GM23338 (cell line): Measurements from ENCODE around the gene DYNC2H1. TPM values are rescaled to one million over a fixed set of nuclear protein-coding genes. Genes with fewer than 3 reads are reported as not detected.

Source experiments
- ATAC-seq: fragments of 200-7000 bp; cut with Tn5 transposase; 3 replicates; pipeline ENCODE4 v1.9.1; 2020
- DNase-seq: peaks from one replicate; pipeline ENCODE4 v3.0.0-alpha.2; 2015; ENCODE audit warnings: low spot score
- H2AFZ ChIP-seq: fragments of 200-600 bp; sonication (generic); 2 replicates; pipeline ENCODE4 v1.8.0; 2016; ENCODE audit warnings: antibody characterized with exemption, mild to moderate bottlenecking, moderate library complexity
- H3F3A ChIP-seq: fragments of 200-600 bp; sonication (generic); replicated peaks from 2 replicates; pipeline ENCODE4 v1.8.0; 2017; ENCODE audit warnings: antibody characterized with exemption, mixed run types, low read depth
- H3K27ac ChIP-seq: fragments of 200-600 bp; sonication (generic); 2 replicates; pipeline ENCODE4 v1.6.1; 2016; ENCODE audit warnings: low read depth
- H3K27me3 ChIP-seq: fragments of 200-600 bp; sonication (generic); 2 replicates; pipeline ENCODE4 v1.8.0; 2016; ENCODE audit warnings: mild to moderate bottlenecking, mixed run types, moderate library complexity; ENCODE audit not compliant: insufficient read depth
- H3K36me3 ChIP-seq: fragments of 200-600 bp; sonication (generic); 2 replicates; pipeline ENCODE4 v1.8.0; 2016; ENCODE audit warnings: mild to moderate bottlenecking; ENCODE audit not compliant: insufficient read depth
- H3K4me1 ChIP-seq: fragments of 200-600 bp; sonication (generic); 2 replicates; pipeline ENCODE4 v1.8.0; 2016; ENCODE audit warnings: mild to moderate bottlenecking, moderate library complexity; ENCODE audit not compliant: insufficient read depth
- H3K4me2 ChIP-seq: fragments of 200-600 bp; sonication (generic); 2 replicates; pipeline ENCODE4 v1.7.1; 2017; ENCODE audit warnings: mixed run types
- H3K4me3 ChIP-seq: fragments of 200-600 bp; sonication (generic); 2 replicates; pipeline ENCODE4 v1.6.1; 2016; ENCODE audit warnings: mixed run types
- H3K79me2 ChIP-seq: fragments of 200-600 bp; sonication (generic); replicated peaks from 2 replicates; pipeline ENCODE4 v1.8.0; 2017; ENCODE audit warnings: mild to moderate bottlenecking; ENCODE audit not compliant: insufficient read depth
- H3K9me2 ChIP-seq: fragments of 200-600 bp; sonication (generic); 2 replicates; pipeline ENCODE4 v1.8.0; 2017; ENCODE audit not compliant: insufficient read depth
- H4K20me1 ChIP-seq: fragments of 200-600 bp; sonication (generic); replicated peaks from 2 replicates; pipeline ENCODE4 v1.8.0; 2017; ENCODE audit warnings: mild to moderate bottlenecking; ENCODE audit not compliant: insufficient read depth
- H3K27ac Mint-ChIP-seq: 2 replicates; pipeline ENCODE4 v1.8.0; 2020; ENCODE audit warnings: inconsistent platforms, mild to moderate bottlenecking, moderate library complexity, mixed read lengths
- H3K27me3 Mint-ChIP-seq: 3 replicates; pipeline ENCODE4 v1.8.0; 2022; ENCODE audit warnings: low read depth, mild to moderate bottlenecking, moderate library complexity, mixed read lengths, inconsistent platforms; ENCODE audit not compliant: insufficient read depth, poor library complexity
- H3K36me3 Mint-ChIP-seq: 3 replicates; pipeline ENCODE4 v1.8.0; 2021; ENCODE audit warnings: low read depth, mild to moderate bottlenecking, inconsistent platforms, moderate library complexity, mixed read lengths
- H3K4me1 Mint-ChIP-seq: 3 replicates; pipeline ENCODE4 v1.8.0; 2020; ENCODE audit warnings: mild to moderate bottlenecking, inconsistent platforms, mixed read lengths
- H3K4me3 Mint-ChIP-seq: 3 replicates; pipeline ENCODE4 v1.8.0; 2021; ENCODE audit warnings: moderate library complexity, mild to moderate bottlenecking, inconsistent platforms, mixed read lengths
- H3K9me3 Mint-ChIP-seq: 3 replicates; pipeline ENCODE4 v1.8.0; 2020; ENCODE audit warnings: moderate library complexity, mild to moderate bottlenecking, inconsistent platforms, mixed read lengths
- ETS1 ChIP-seq: IDR thresholded peaks from 2 replicates; pipeline ENCODE4 v1.6.1; 2016; ENCODE audit warnings: antibody characterized with exemption
- EZH2 ChIP-seq: fragments of 200-600 bp; sonication (generic); IDR thresholded peaks from one replicate; pipeline ENCODE4 v1.8.0; 2017; ENCODE audit warnings: antibody characterized with exemption, mild to moderate bottlenecking, low read depth; ENCODE audit not compliant: unreplicated experiment
- EZH2phosphoT487 ChIP-seq: fragments of 200-600 bp; sonication (generic); IDR thresholded peaks from one replicate; pipeline ENCODE4 v1.8.1; 2018; ENCODE audit warnings: antibody characterized with exemption; ENCODE audit not compliant: unreplicated experiment
- POLR2AphosphoS5 ChIP-seq: IDR thresholded peaks from 2 replicates; pipeline ENCODE4 v1.6.1; 2016; ENCODE audit warnings: antibody characterized with exemption, low read depth
- STAT1 ChIP-seq: IDR thresholded peaks from one replicate; pipeline ENCODE4 v1.6.1; 2016; ENCODE audit warnings: antibody characterized with exemption; ENCODE audit not compliant: unreplicated experiment
- ZNF114 ChIP-seq: fragments of 250-450 bp; sonication (Bioruptor Pico); IDR thresholded peaks from 2 replicates; pipeline ENCODE4 v1.5.0; 2020; ENCODE audit warnings: mild to moderate bottlenecking, moderate library complexity
- ZNF331 ChIP-seq: fragments of 250-450 bp; sonication (Bioruptor Pico); IDR thresholded peaks from 2 replicates; pipeline ENCODE4 v1.5.0; 2020; ENCODE audit warnings: low read depth, mild to moderate bottlenecking, moderate library complexity
- ZNF462 ChIP-seq: fragments of 250-450 bp; sonication (Bioruptor Pico); IDR thresholded peaks from 2 replicates; pipeline ENCODE4 v1.5.0; 2020; ENCODE audit warnings: mild to moderate bottlenecking, moderate library complexity
- polyA plus RNA-seq: library from polyadenylated mRNA; unstranded; fragments of >200 nt; fragmentation: Nextera tagmentation; extraction: Ambion mirVana; gene quantifications from 2 replicates; pipeline ENCODE4 v1.2.1, GENCODE V29; 2016
- total RNA-seq: library from RNA; depleted of rRNA; stranded (reverse); fragments of >200 nt; shearing (Covaris generic); gene quantifications from 2 replicates; pipeline ENCODE4 v1.2.3, GENCODE V29; 2014
- TF ChIP-seq, protein P1 (sequence below): IDR thresholded peaks from one replicate; pipeline ENCODE4 v1.6.1; 2018; ENCODE audit warnings: antibody characterized with exemption; ENCODE audit not compliant: unreplicated experiment

Gene DYNC2H1
- total and polyA plus RNA-seq, 2 experiments from 2014 or later: 19.3 to 22.5 TPM

DNA sequence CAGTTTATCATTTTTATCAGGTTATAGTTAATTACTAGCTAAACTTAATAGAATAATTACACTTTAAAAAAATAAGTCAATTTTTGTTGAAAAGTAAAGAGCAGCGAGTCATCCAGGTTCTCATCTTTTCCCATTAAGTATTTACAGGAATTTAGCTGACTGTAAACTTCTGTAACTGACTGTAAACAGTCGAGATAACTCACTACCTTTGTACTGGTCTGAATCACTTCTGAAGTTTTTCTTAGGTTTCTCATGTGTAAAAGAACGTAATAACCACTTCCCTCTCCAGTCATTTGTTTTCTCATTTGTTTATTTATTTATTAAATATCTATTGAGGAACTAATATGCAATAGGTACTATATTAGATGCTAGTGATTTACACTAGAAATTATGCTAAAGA lies 270.8 kb downstream of the DYNC2H1 start:
- no peak overlapping the region for H3K4me3 Mint-ChIP-seq
- H3K9me2 ChIP-seq: no peaks in the 10 kb centered on the region
- no peaks in the 10 kb centered on the region for H3K4me1 ChIP-seq
- H3K4me2 ChIP-seq: no peak overlapping the region
- H3F3A ChIP-seq: no peaks in the 10 kb centered on the region
- no peaks in the 10 kb centered on the region; the same call in 1 of the 2 replicates for H3K36me3 ChIP-seq
- DNase-seq: no peak
- no peaks in the 10 kb centered on the region for H3K27me3 Mint-ChIP-seq
- H3K4me3 ChIP-seq: no peak overlapping the region
- peaks cover 15% of the 10 kb centered on the region for H3K36me3 Mint-ChIP-seq
- H3K79me2 ChIP-seq: no peaks in the 10 kb centered on the region
- H3K27me3 ChIP-seq: no peaks in the 10 kb centered on the region
- no peak overlapping the region for H3K27ac Mint-ChIP-seq
- no peak overlapping the region for H3K27ac ChIP-seq
- no peaks in the 10 kb centered on the region for H4K20me1 ChIP-seq
- no peak for ATAC-seq
- no peak overlapping the region for H2AFZ ChIP-seq
- TF ChIP-seq ETS1 (no peak), ZNF331 (CRISPR knock-in tag) (no peak)
- peaks cover 16% of the 10 kb centered on the region for H3K9me3 Mint-ChIP-seq
- H3K4me1 Mint-ChIP-seq: no peaks in the 10 kb centered on the region

GRCh38 chr11:103384652-103385051 lies 275.4 kb downstream of the DYNC2H1 start:
- H3K9me3 Mint-ChIP-seq: peaks cover 7% of the 10 kb centered on the region; the same call in 2 of the 3 replicates
- H3K27me3 Mint-ChIP-seq: no peaks in the 10 kb centered on the region
- Histone ChIP-seq H4K20me1 (no peaks in the 10 kb centered on the region), H2AFZ (no peak overlapping the region), H3K9me2 (no peaks in the 10 kb centered on the region), H3K4me2 (no peak overlapping the region), H3F3A (no peaks in the 10 kb centered on the region), H3K4me1 (no peaks in the 10 kb centered on the region), H3K27me3 (no peaks in the 10 kb centered on the region), H3K79me2 (no peaks in the 10 kb centered on the region), H3K4me3 (no peak overlapping the region), H3K36me3 (no peaks in the 10 kb centered on the region), H3K27ac (no peak overlapping the region)
- H3K27ac Mint-ChIP-seq: no peak overlapping the region
- H3K36me3 Mint-ChIP-seq: no peaks in the 10 kb centered on the region
- DNase-seq (no peak), ATAC-seq (no peak)
- H3K4me3 Mint-ChIP-seq: no peak overlapping the region
- H3K4me1 Mint-ChIP-seq: no peaks in the 10 kb centered on the region
- TF ChIP-seq ZNF462: no peak
- no peak for TF ChIP-seq EZH2
- TF ChIP-seq STAT1: no peak
- no peak for TF ChIP-seq ETS1
- no peak for TF ChIP-seq POLR2AphosphoS5
- no peak for TF ChIP-seq ZNF331 (CRISPR knock-in tag)
- TF ChIP-seq, protein P1, sequence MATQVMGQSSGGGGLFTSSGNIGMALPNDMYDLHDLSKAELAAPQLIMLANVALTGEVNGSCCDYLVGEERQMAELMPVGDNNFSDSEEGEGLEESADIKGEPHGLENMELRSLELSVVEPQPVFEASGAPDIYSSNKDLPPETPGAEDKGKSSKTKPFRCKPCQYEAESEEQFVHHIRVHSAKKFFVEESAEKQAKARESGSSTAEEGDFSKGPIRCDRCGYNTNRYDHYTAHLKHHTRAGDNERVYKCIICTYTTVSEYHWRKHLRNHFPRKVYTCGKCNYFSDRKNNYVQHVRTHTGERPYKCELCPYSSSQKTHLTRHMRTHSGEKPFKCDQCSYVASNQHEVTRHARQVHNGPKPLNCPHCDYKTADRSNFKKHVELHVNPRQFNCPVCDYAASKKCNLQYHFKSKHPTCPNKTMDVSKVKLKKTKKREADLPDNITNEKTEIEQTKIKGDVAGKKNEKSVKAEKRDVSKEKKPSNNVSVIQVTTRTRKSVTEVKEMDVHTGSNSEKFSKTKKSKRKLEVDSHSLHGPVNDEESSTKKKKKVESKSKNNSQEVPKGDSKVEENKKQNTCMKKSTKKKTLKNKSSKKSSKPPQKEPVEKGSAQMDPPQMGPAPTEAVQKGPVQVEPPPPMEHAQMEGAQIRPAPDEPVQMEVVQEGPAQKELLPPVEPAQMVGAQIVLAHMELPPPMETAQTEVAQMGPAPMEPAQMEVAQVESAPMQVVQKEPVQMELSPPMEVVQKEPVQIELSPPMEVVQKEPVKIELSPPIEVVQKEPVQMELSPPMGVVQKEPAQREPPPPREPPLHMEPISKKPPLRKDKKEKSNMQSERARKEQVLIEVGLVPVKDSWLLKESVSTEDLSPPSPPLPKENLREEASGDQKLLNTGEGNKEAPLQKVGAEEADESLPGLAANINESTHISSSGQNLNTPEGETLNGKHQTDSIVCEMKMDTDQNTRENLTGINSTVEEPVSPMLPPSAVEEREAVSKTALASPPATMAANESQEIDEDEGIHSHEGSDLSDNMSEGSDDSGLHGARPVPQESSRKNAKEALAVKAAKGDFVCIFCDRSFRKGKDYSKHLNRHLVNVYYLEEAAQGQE: no peak
- TF ChIP-seq EZH2phosphoT487: no peak
- TF ChIP-seq ZNF114 (CRISPR knock-in tag): no peak
